GM12891 (cell line): ENCODE results near the gene TNNT3.

Experiments
- POLR2A ChIP-seq: IDR thresholded peaks from 2 replicates; pipeline ENCODE4 v1.6.1; 2011; ENCODE audit warnings: low read depth, low read length, control low read depth
- POLR2AphosphoS5 ChIP-seq: IDR thresholded peaks from 2 replicates; pipeline ENCODE4 v1.6.1; 2011; ENCODE audit warnings: low read depth, low read length, control low read depth
- SPI1 ChIP-seq: IDR thresholded peaks from 2 replicates; pipeline ENCODE4 v1.6.1; 2011; ENCODE audit warnings: low read depth, low read length, control low read depth

DNA sequence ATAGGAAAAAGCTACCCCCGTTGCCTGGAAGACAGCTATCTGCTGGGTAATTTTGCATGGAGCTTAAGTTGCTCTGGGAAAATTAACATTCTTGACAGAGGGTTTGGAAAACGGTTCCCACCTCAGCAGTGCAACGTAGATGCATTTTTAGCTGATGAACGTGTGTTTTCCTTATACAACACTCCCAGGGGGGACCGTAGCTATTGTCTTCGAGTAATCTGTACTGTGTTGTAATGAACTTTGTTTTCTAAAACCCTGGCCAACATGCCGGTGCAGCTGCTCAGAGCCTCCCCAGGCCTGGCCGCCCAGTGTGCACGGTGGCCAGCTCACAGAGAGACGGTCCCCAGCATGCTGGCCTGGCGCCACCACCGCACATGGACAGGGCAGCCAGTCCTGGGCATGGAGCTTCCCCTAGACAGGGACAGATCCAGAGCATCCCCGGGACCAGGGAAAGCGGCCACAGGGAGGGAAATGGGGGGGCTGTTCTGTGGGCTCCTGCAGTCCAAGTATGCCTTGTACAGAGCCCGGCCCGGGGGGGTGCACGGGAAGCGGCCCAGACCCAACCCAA lies 2.2 kb downstream of the TNNT3 start:
- no peak for TF ChIP-seq POLR2AphosphoS5
- no peak for TF ChIP-seq POLR2A
- no peak for TF ChIP-seq SPI1
